Measurements from ENCODE around the gene DMWD.

Gene DMWD

GRCh38 chr19:45790942-45791341 lies 1.7 kb downstream of the DMWD start:
- in situ Hi-C loops (cut with HindIII; ENCODE audit: low sequenced_read_pairs), result no loop called here

GRCh38 chr19:45789035-45789786 lies 3.4 kb downstream of the DMWD start:
- in situ Hi-C loops (cut with HindIII; ENCODE audit: low sequenced_read_pairs), result no loop called here

GRCh38 chr19:45786533-45786894 lies 6.1 kb downstream of the DMWD start:
- in situ Hi-C loops (cut with HindIII; ENCODE audit: low sequenced_read_pairs), result no loop called here

- in situ Hi-C loops (cut with HindIII; ENCODE audit: low sequenced_read_pairs), result no loop called here
These were observed 6.7 kb downstream of the DMWD start for GRCh38 chr19:45785781-45786532.

GRCh38 chr19:45785097-45785496 lies 7.5 kb downstream of the DMWD start:
- in situ Hi-C loops (cut with HindIII; ENCODE audit: low sequenced_read_pairs), result no loop called here

GRCh38 chr19:45784096-45784495 lies 8.5 kb downstream of the DMWD start:
- in situ Hi-C loops (cut with HindIII; ENCODE audit: low sequenced_read_pairs), result no loop called here

- in situ Hi-C loops (cut with HindIII; ENCODE audit: low sequenced_read_pairs), result no loop called here
These were observed 9.5 kb downstream of the DMWD start for GRCh38 chr19:45782820-45783785.

GRCh38 chr19:45782162-45782691 lies 10.4 kb downstream of the DMWD start, which contains the start of gene DMPK:
Gene DMPK, minus strand, starts transcription at chr19:45782490. Its CDS starts 138 bp downstream, at chr19:45782352.
- in situ Hi-C loops (cut with HindIII; ENCODE audit: low sequenced_read_pairs), result no loop called here

- in situ Hi-C loops (cut with HindIII; ENCODE audit: low sequenced_read_pairs), result no loop called here
These were observed 11.2 kb downstream of the DMWD start for GRCh38 chr19:45781214-45782161.

GRCh38 chr19:45780448-45781213 lies 12.0 kb downstream of the DMWD start:
- in situ Hi-C loops (cut with HindIII; ENCODE audit: low sequenced_read_pairs), result no loop called here

GRCh38 chr19:45780146-45780447 lies 12.5 kb downstream of the DMWD start:
- in situ Hi-C loops (cut with HindIII; ENCODE audit: low sequenced_read_pairs), result no loop called here

- in situ Hi-C loops (cut with HindIII; ENCODE audit: low sequenced_read_pairs), result no loop called here
These were observed 13.2 kb downstream of the DMWD start for GRCh38 chr19:45779231-45780145.

GRCh38 chr19:45778010-45778661 lies 14.5 kb downstream of the DMWD start:
- in situ Hi-C loops (cut with HindIII; ENCODE audit: low sequenced_read_pairs), result no loop called here

GRCh38 chr19:45777395-45777961 lies 15.2 kb downstream of the DMWD start:
- in situ Hi-C loops (cut with HindIII; ENCODE audit: low sequenced_read_pairs), result no loop called here

- in situ Hi-C loops (cut with HindIII; ENCODE audit: low sequenced_read_pairs), result no loop called here
These were observed 17.9 kb downstream of the DMWD start for GRCh38 chr19:45774765-45775164.

GRCh38 chr19:45773384-45773783 lies 19.3 kb downstream of the DMWD start:
- in situ Hi-C loops (cut with HindIII; ENCODE audit: low sequenced_read_pairs), result no loop called here

- in situ Hi-C loops (cut with HindIII; ENCODE audit: low sequenced_read_pairs), result no loop called here
These were observed 19.7 kb downstream of the DMWD start for GRCh38 chr19:45772912-45773311.

Measured in DLD1 (cell line).